ENCODE data around the gene COQ2. TPM values are rescaled to one million over a fixed set of nuclear protein-coding genes. Genes with fewer than 3 reads are reported as not detected.
"Not testable (repeated sequence)": the region's sequence is repeated elsewhere in the genome, so short reads cannot be mapped to it uniquely, and the experiment has no call there.

COQ2 gene
- total RNA-seq, 1 donor from 2014 or later: 19.2 TPM

DNA sequence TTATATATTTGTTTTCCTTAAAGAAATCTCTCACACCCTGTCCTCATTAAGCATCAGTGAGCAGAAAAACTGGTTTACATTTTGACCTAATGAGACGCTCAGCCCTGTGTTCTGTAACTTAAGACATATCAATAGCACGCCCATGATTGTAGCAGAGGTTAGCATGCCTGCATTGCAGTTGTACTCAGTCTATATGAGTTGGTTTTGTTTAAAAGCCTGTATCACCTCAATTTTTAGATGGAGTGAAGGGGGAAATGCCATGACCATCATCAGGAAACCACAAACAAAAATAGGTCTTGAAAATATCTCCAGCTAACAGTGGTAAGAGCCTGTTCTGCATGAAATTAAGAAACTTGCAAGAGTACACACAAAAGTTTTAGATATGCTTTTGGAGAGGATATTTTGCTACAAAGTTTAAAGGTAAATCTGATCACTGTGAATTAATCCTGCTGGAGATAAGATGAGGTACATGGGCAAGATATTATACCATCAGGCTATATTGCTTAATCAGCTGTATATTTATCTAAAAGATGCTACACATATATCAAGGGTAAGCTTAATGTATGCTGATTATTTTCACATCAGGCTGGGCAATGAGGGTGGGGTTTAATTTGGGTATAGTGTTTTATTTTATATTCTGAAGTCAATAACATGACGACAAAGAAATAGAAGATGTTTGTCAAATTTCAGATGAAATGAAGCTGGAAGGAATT lies 13.1 kb upstream of the COQ2 start:
- Mint-ChIP-seq H3K9me3 (ENCODE audit: low read depth) (no peaks in the 10 kb centered on the region), H3K27ac (no peak overlapping the region), H3K27me3 (no peaks in the 10 kb centered on the region), H3K4me1 (ENCODE audit: low read depth) (no peaks in the 10 kb centered on the region), H3K4me3 (ENCODE audit: low read depth) (no peak overlapping the region), H3K36me3 (ENCODE audit: insufficient read depth) (no peaks in the 10 kb centered on the region)
- DNase-seq (ENCODE audit: low spot score, unreplicated experiment): no peak
- TF ChIP-seq, protein P1, sequence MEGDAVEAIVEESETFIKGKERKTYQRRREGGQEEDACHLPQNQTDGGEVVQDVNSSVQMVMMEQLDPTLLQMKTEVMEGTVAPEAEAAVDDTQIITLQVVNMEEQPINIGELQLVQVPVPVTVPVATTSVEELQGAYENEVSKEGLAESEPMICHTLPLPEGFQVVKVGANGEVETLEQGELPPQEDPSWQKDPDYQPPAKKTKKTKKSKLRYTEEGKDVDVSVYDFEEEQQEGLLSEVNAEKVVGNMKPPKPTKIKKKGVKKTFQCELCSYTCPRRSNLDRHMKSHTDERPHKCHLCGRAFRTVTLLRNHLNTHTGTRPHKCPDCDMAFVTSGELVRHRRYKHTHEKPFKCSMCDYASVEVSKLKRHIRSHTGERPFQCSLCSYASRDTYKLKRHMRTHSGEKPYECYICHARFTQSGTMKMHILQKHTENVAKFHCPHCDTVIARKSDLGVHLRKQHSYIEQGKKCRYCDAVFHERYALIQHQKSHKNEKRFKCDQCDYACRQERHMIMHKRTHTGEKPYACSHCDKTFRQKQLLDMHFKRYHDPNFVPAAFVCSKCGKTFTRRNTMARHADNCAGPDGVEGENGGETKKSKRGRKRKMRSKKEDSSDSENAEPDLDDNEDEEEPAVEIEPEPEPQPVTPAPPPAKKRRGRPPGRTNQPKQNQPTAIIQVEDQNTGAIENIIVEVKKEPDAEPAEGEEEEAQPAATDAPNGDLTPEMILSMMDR (IDR thresholded peaks at IDR 0.05; ENCODE audit: unreplicated experiment): no peak

DNA sequence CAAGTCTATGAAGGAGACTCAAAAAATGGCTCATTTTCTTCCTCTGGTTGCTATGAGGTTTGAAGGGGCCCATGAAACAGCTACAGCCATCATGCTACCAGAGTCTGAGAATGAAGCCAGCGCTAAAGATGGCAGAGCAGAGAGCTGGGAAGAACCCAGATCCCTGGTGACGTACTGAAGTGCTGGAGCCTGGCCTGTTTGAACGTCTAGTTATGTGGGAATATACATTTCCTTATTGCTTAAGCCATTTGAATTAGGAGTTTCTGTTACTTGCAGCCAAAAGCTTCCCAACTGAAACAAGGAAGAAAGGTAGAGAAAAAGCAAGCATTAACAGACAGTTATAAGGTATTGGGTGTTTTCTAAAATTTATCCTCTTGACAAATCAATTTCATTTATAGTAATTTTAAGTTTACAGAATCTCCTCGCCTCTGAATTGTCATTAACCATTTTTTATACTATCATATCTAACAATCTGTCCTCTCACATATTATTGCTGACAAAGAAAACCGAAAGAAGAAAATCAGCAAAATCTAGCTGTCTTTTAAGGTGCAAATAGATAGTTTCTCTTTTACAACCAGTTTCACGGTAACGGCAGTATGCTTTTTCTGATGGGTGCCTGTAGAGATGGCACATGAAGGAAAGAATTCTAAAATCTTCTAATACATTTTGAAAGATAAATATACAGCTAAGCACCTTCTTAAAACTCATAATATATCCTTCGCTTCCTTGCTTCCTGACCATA lies 8.9 kb upstream of the COQ2 start:
- Mint-ChIP-seq H3K4me1 (ENCODE audit: low read depth) (no peaks in the 10 kb centered on the region), H3K9me3 (ENCODE audit: low read depth) (peaks cover 10% of the 10 kb centered on the region), H3K27ac (no peak overlapping the region), H3K27me3 (no peaks in the 10 kb centered on the region), H3K4me3 (ENCODE audit: low read depth) (no peak overlapping the region), H3K36me3 (ENCODE audit: insufficient read depth) (no peaks in the 10 kb centered on the region)
- TF ChIP-seq, protein P1 (IDR thresholded peaks at IDR 0.05; ENCODE audit: unreplicated experiment): no peak
- no peak for DNase-seq (ENCODE audit: low spot score, unreplicated experiment)

DNA sequence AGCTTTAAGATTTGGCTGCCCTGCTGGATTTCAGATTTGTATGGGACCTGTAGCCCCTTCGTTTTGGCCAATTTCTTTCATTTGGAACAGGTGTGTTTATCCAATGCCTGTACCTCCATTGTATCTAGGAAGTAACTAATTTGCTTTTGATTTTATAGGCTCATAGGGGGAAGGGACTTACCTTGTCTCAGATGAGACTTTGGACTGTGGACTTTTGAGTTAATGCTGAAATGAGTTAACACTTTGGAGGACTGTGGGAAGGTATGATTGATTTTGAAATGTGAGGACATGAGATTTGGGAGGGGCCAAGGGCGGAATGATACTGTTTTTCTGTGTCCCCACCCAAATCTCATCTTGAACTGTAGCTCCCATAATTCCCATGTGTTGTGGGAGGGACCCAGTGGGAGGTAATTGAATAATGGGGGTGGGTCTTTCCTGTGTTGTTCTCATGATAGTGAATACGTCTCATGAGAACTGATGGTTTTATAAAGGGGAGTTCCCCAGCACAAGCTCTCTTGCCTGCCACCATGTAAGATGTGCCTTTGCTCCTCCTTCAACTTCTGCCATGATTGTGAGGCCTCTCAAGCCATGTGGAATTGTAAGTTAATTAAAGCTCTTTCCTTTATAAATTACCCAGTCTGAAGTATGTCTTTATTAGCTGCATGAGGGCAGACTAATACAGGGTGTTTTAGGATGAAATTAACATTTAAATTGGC lies 5.6 kb upstream of the COQ2 start:
- H3K4me3 Mint-ChIP-seq (ENCODE audit: low read depth); H3K27me3 Mint-ChIP-seq: not testable (repeated sequence)

DNA sequence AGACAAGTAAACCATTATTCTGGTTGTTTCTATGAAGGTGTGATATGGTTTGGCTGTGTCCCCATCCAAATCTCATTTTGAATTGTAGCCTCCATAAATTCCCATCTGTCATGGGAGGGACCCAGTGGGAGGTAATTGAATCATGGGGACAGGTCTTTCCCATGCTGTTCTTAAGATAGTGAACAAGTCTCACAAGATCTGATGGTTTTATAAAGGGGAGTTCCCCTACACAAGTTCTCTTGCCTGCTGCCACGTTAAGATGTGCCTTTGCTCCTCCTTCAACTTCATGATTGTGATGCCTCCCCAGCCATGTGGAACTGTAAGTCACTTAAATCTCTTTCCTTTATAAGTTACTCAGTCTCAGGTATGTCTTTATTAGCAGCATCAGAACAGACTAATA lies 3.8 kb upstream of the COQ2 start:
- H3K4me1 Mint-ChIP-seq (ENCODE audit: low read depth): not testable (repeated sequence)

More for the DNA sequence above, 5.6 kb upstream of the COQ2 start:
- not testable (repeated sequence) for H3K9me3 Mint-ChIP-seq (ENCODE audit: low read depth); H3K4me1 Mint-ChIP-seq (ENCODE audit: low read depth); H3K27ac Mint-ChIP-seq; DNase-seq (ENCODE audit: low spot score, unreplicated experiment); H3K36me3 Mint-ChIP-seq (ENCODE audit: insufficient read depth)

DNA sequence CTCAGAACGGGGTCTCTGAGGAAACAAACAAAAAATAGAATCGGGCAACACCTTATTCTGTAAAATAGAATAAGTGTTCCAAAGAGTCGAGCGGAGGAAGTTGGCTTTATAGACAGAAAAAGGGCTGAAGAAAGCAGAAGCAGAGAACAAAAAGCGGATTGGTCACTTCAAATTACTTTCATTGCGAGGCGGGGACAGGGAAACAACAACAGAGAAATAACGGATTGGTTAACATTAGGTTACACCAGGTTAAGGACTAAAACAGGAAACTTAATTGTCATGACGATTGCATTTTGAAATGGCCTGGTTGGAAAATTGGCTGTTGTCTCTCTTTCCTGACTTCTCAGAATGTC lies 433 bp upstream of the COQ2 start:
- Mint-ChIP-seq H3K4me3 (ENCODE audit: low read depth) (peak overlapping the region; percentile 91), H3K9me3 (ENCODE audit: low read depth) (peaks cover 4% of the 10 kb centered on the region), H3K4me1 (ENCODE audit: low read depth) (peaks cover 18% of the 10 kb centered on the region), H3K36me3 (ENCODE audit: insufficient read depth) (no peaks in the 10 kb centered on the region), H3K27me3 (no peaks in the 10 kb centered on the region), H3K27ac (peak overlapping the region; percentile 92)
- TF ChIP-seq, protein P1 (IDR thresholded peaks at IDR 0.05; ENCODE audit: unreplicated experiment): no peak
- no peak for DNase-seq (ENCODE audit: low spot score, unreplicated experiment)

More for the DNA sequence above, 3.8 kb upstream of the COQ2 start:
- not testable (repeated sequence) for DNase-seq (ENCODE audit: low spot score, unreplicated experiment); H3K4me3 Mint-ChIP-seq (ENCODE audit: low read depth); H3K27me3 Mint-ChIP-seq; H3K27ac Mint-ChIP-seq; H3K9me3 Mint-ChIP-seq (ENCODE audit: low read depth); H3K36me3 Mint-ChIP-seq (ENCODE audit: insufficient read depth)

DNA sequence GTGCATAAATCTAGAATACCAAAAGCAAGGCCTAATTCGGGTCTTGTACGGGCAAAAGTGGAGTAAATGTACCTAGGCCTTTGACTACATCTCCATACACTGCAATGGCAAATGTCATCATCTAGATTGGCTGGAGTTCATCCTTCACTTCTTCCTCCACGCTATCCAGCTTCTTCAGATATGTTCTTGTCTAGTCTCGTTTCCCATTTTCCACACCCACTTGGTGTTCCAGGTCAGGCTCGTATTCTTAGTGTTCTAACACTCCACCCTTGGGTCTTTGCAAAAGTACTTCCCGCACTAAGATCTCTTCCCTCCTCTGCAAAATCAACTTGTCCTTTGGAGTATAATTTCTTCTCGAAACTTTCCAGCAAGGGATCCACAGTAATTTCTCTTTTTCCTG lies 1.4 kb downstream of the COQ2 start:
- no peaks in the 10 kb centered on the region for H3K27me3 Mint-ChIP-seq
- peak overlapping the region; percentile 91 for H3K4me3 Mint-ChIP-seq (ENCODE audit: low read depth)
- TF ChIP-seq, protein P1 (IDR thresholded peaks at IDR 0.05; ENCODE audit: unreplicated experiment): no peak
- no peaks in the 10 kb centered on the region for H3K9me3 Mint-ChIP-seq (ENCODE audit: low read depth)
- H3K4me1 Mint-ChIP-seq (ENCODE audit: low read depth): peaks cover 18% of the 10 kb centered on the region
- peak overlapping the region; percentile 43 for H3K27ac Mint-ChIP-seq
- DNase-seq (ENCODE audit: low spot score, unreplicated experiment): no peak
- no peaks in the 10 kb centered on the region for H3K36me3 Mint-ChIP-seq (ENCODE audit: insufficient read depth)
